HG03558 (cell line): ENCODE results near the gene DCTN1.

Source experiments
- ATAC-seq: cut with Tn5 transposase; IDR thresholded peaks from one replicate; pipeline ENCODE4 v1.9.1; 2021; ENCODE audit warnings: moderate number of reproducible peaks; ENCODE audit not compliant: unreplicated experiment; ENCODE audit errors: extremely low read depth

Gene DCTN1

GRCh38 chr2:74414881-74415761, 35.0 kb upstream of the DCTN1 start:
- no peak for ATAC-seq

GRCh38 chr2:74414441-74414840, 34.3 kb upstream of the DCTN1 start:
- ATAC-seq, result no peak

GRCh38 chr2:74413001-74413698, 33.0 kb upstream of the DCTN1 start:
- no peak for ATAC-seq

DNA sequence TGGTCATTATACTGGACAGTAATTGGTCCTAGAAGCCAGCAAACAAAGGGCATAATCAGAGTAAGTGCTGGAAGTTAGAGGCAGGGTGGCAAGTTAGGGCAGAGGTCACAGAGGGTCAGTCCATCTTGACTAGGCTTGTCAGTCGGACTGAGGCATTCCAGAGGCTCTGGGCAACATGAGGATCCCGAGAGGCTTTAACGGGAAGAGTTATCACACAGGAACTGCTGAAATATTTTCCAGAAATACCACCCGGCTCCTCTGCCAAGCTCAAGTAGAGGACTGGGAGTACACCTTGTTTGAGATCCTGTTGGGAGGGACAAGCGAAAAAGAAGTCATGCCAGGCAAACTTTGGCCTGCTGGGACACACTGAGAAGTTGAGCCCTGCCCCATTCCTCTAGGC, 27.6 kb upstream of the DCTN1 start:
- ATAC-seq, result no peak

- no peak for ATAC-seq
These were observed 25.9 kb upstream of the DCTN1 start for GRCh38 chr2:74406035-74406434.

GRCh38 chr2:74401891-74402290, 21.8 kb upstream of the DCTN1 start:
- no peak for ATAC-seq

- no peak for ATAC-seq
These were observed 19.7 kb upstream of the DCTN1 start for GRCh38 chr2:74399785-74400184.

DNA sequence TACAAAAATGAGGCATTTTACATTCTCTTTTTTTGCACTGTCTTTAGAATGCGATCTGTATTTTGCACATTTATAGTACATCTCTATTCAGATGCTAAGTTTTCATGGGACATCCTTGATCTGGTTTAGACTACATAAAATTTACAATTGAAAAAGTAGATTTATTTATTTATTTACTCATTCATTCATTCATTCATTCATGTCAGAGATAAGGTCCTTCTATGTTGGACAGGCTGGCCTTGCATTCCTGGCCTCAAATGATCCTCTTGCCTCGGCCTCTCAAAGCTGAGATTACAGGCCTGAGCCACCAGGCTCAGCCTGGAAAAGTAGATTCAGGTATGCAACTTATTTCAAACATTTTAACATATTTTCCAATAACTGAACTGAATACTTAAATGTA, 16.0 kb upstream of the DCTN1 start:
- no peak for ATAC-seq

DNA sequence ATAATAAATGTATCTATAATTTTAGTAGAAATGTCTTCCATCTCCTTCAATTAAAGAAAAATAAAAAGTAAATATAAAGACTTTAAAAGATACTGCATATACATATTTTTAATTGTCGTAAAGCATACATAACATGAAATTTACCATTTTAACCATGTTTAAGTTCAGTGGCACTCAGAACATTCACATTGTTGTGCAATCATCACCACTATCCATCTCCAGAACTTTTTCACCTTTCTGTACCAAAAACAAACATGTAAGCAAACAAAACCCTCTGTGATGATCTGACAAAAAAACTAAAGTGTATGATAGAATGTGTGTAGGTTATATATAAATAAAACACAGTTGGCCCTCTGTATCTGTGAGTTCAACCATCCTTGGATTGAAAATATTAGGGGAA, 13.4 kb upstream of the DCTN1 start:
- ATAC-seq, result no peak

- ATAC-seq, result no peak
These were observed 12.3 kb upstream of the DCTN1 start for GRCh38 chr2:74392449-74392743.

DNA sequence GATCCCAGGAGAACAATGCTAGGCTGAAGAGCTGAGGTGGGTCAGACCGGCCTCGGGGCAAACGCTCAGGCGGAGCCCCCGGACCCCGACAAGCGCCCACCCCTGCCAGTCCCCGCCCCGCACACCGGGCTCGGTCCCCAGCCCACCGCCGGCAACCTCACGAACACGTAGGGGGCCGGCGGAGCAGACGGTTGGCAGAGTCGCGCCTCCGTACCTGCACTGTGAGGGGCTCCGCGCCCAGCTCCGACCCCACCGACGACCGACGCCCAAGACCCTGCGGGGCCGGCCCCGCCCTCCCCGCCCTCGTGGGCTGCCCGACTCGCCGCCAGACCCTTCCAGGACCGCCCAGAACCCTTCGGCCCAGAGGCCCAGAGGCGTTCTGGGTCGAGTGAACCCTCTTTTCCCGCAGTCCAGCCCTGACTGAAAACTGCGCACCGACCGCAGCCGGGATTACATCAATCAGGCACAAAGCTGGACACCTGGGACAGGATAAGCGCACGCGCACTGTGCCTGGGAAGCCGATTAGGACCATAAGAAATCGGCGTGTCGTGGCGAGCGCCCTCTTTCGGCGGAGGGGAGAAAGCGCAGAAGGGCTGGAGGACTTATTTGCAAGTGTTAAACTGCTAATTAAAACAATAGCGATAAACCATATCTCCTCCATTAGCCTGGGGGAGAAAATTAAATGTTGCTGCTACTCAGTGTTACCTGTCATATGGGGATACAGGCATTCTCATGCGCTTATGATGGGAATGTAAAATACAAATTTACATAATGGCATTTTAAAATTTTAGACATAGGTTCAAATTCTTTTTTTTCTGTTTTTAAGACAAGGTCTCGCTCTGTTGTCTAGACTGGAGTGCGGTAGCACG, 11.7 kb upstream of the DCTN1 start:
- no peak for ATAC-seq

- ATAC-seq, result no peak
These were observed 11.1 kb upstream of the DCTN1 start for GRCh38 chr2:74391209-74391579.

GRCh38 chr2:74390606-74391005, 10.5 kb upstream of the DCTN1 start:
- no peak for ATAC-seq

- no peak for ATAC-seq
These were observed 7.2 kb upstream of the DCTN1 start for GRCh38 chr2:74387346-74387745.

GRCh38 chr2:74385396-74385795, 5.3 kb upstream of the DCTN1 start:
- ATAC-seq, result no peak

DNA sequence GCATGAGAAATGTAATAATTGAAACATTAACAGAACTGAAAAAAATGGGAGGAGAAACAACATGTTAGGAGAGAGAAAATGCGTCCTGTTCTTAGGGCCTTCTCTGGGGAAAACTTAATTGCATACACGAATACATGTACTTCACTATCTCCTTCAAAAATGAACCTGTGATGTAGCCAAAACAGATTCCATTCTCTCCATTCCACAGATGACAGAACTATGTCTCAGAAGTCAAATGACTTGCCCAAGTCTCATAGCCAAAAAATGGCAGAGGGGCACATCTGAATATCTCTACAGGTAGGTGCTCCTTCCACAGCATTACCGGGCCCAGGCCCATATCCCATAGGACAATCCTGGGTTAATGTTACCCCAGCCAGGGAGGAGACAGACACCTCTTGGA, 3.9 kb upstream of the DCTN1 start:
- no peak for ATAC-seq

DNA sequence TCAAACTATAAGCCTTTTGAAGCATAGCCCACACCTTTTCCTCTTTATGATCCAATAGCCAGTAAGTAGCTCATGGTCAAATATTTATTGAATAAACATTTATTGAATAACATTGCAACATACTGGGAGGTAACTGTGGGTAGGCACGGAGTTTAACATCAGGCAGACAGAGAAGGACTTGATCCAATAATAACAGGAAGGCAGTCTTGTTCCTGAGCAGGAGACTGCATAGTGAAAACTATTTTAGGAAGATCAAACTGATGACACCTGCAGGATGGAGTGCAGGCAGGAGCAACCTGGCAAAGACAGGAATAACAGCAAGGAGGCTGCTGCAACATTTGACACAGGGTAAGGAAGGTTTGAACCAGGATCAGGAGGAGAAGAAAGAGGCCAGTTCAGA, 3.1 kb upstream of the DCTN1 start:
- no peak for ATAC-seq

DNA sequence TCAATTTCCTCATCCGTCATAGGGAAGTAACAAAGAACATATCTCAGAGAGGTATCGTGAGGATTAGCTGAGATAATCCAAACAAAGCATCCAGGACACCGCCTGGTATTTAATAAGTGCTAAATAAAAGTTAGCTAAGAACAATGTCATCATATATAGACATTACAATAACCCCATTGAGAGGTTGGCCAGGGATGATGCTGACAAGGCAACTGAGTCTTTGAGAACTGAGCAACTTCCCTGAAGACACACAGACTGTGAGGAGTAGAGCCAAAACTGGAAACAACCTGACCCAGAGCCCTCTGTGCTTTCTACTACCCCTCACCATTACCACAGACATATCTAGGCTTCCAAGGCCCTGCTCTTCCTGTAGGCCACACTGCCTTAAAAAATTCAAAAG, 1.6 kb upstream of the DCTN1 start:
- no peak for ATAC-seq

DNA sequence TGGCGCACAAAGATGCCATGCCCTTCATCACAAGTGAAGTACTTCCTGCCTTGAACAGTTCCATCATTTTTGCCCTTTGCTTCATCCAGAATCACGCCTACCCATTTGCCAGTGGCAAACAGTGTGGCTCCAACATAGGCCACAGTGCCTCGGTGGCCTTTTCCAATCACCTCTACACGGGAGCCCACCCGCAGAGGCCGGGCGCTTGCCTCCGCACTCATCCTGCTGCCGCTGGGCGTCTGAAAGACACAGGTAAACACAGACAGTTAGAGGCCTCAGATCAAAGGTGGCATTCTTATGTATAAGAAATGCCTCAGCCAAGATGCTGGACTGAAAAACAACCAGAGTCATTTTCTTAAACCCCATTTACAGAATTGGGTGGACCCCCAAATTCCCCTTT, 2.1 kb downstream of the DCTN1 start:
- ATAC-seq, result no peak

- ATAC-seq, result no peak
These were observed 4.3 kb downstream of the DCTN1 start for GRCh38 chr2:74375838-74376237.
